Spleen (tissue), 7 donors: ENCODE data around the gene GKN1.

Experiments used
- CTCF ChIP-seq, 11 experiments: fragments of 200-600 bp in 7 of 11; fragments of 450-650 bp in 4 of 11; sonication (generic) in 4 of 11; IDR thresholded peaks in 8 of 11; conservative IDR thresholded peaks in 3 of 11; 1 replicate in 7 of 11; 2 replicates in 4 of 11; pipeline versions ENCODE4 v1.4.0 to v1.8.0; 2016 to 2021; ENCODE audit warnings: antibody characterized with exemption in 11 of 11, inconsistent platforms in 4 of 11, mild to moderate bottlenecking in 1 of 11
- POLR2AphosphoS5 ChIP-seq, 3 donors: sonication (generic); formaldehyde crosslinking; IDR thresholded peaks; one replicate each; pipeline ENCODE4 v1.5.1; 2017; ENCODE audit warnings: antibody characterized with exemption in 3 of 3
- donor health status: DM: no; HTN: no; CAD: no; lungs with moderate emphysema.
- donor health status: DM: no; HTN: no; CAD: no.
- donor health status: DM: no; HTN: no; CAD: no.

DNA sequence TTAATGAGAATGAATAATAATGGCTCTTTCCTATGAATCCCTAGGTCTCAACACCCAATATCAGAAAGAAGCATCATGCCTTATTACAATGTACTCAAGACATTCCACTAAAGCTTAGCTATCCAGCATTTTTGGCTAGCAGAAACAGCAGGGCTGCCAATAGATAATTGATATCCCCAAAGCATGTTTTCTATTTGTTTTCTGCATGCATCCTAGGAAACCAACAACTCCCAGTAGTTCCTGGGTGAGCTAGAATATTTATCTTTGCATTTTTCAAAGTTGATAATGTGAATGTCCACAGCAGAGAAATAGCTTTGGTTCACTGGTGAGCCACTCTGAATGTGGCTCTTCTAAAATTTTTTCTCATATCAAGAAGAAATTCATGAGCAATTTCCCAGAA, 32.7 kb downstream of the GKN1 start:
- no peak for TF ChIP-seq POLR2AphosphoS5 (IDR thresholded peaks at IDR 0.05)
- TF ChIP-seq CTCF (IDR thresholded peaks at IDR 0.05 in 8 of 11, conservative IDR thresholded peaks at IDR 0.05 in 3 of 11): no peak
